ENCODE measurements around the gene NBPF20. TPM values are rescaled to one million over a fixed set of nuclear protein-coding genes. Genes with fewer than 3 reads are reported as not detected.
"Not testable (repeated sequence)": the region's sequence is repeated elsewhere in the genome, so short reads cannot be mapped to it uniquely, and the experiment has no call there.

Gene NBPF20, protein sequence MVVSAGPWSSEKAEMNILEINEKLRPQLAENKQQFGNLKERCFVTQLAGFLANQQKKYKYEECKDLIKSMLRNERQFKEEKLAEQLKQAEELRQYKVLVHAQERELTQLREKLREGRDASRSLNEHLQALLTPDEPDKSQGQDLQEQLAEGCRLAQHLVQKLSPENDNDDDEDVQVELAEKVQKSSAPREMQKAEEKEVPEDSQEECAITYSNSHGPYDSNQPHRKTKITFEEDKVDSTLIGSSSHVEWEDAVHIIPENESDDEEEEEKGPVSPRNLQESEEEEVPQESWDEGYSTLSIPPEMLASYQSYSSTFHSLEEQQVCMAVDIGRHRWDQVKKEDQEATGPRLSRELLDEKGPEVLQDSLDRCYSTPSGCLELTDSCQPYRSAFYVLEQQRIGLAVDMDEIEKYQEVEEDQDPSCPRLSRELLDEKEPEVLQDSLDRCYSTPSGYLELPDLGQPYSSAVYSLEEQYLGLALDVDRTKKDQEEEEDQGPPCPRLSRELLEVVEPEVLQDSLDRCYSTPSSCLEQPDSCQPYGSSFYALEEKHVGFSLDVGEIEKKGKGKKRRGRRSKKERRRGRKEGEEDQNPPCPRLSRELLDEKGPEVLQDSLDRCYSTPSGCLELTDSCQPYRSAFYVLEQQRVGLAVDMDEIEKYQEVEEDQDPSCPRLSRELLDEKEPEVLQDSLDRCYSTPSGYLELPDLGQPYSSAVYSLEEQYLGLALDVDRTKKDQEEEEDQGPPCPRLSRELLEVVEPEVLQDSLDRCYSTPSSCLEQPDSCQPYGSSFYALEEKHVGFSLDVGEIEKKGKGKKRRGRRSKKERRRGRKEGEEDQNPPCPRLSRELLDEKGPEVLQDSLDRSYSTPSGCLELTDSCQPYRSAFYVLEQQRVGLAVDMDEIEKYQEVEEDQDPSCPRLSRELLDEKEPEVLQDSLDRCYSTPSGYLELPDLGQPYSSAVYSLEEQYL (N-terminal part only)
- 5.5 and 7.1 TPM in 2 replicates for total RNA-seq

DNA sequence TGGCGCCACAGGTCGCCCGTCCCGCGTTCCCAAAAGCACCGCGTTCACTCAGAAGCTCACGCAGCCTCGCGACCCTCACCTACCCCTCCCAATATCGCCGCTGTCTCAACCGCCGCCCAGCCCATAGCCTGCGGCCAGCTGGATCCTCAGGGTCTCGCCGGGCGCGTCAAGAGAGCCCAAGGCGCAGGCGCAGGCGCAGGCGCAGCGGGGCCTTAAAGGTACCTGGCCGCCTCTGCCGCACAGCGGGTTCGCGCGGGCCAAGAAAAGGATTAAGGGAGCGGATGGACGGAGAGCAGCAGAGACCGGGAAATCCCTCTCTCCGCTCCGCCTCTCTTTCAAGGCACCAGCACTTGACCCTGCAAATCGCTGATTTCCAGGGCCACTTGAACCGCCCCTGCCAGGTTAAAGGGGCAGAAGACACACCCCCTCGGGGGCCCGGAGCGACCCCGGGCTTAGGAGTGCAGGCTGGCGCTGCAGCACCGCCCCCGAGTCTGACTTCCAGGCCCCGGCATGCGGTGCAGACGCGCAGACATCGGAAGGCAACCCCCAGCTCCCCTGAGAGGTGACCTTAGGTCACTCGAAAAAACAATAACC, at the start of gene NBPF20:
Gene NBPF20 (minus strand): TSS at position 168 of the 594 bp plus-strand sequence. CDS start 20,331 bp downstream, outside the sequence.
- H3K27me3 Mint-ChIP-seq: peaks cover 28% of the 10 kb centered on the region
- TF ChIP-seq, protein P1, sequence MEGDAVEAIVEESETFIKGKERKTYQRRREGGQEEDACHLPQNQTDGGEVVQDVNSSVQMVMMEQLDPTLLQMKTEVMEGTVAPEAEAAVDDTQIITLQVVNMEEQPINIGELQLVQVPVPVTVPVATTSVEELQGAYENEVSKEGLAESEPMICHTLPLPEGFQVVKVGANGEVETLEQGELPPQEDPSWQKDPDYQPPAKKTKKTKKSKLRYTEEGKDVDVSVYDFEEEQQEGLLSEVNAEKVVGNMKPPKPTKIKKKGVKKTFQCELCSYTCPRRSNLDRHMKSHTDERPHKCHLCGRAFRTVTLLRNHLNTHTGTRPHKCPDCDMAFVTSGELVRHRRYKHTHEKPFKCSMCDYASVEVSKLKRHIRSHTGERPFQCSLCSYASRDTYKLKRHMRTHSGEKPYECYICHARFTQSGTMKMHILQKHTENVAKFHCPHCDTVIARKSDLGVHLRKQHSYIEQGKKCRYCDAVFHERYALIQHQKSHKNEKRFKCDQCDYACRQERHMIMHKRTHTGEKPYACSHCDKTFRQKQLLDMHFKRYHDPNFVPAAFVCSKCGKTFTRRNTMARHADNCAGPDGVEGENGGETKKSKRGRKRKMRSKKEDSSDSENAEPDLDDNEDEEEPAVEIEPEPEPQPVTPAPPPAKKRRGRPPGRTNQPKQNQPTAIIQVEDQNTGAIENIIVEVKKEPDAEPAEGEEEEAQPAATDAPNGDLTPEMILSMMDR (IDR thresholded peaks at IDR 0.05): no peak
- DNase-seq (peak; percentile 83), ATAC-seq (ENCODE audit: low read depth) (peak; percentile 93)
- H3K4me1 Mint-ChIP-seq: peaks cover 7% of the 10 kb centered on the region
- CTCF ChIA-PET: no interaction called here
- peaks cover 12% of the 10 kb centered on the region for H3K36me3 Mint-ChIP-seq (ENCODE audit: low read depth)
- peak within 1 kb of the TSS; percentile 99 for H3K4me3 Mint-ChIP-seq
- peak within 1 kb of the TSS; percentile 87 for H3K27ac Mint-ChIP-seq
- peaks cover 15% of the 10 kb centered on the region for H3K9me3 Mint-ChIP-seq
- POLR2A ChIA-PET: interaction anchor here (0.6 to 1.1 kb wide), 2 partner anchors 40 kb away, joined by 3 to 4 read pairs; no protein-coding TSS in a partner anchor
- intact Hi-C loops (cut with micrococcal nuclease): no loop called here

DNA sequence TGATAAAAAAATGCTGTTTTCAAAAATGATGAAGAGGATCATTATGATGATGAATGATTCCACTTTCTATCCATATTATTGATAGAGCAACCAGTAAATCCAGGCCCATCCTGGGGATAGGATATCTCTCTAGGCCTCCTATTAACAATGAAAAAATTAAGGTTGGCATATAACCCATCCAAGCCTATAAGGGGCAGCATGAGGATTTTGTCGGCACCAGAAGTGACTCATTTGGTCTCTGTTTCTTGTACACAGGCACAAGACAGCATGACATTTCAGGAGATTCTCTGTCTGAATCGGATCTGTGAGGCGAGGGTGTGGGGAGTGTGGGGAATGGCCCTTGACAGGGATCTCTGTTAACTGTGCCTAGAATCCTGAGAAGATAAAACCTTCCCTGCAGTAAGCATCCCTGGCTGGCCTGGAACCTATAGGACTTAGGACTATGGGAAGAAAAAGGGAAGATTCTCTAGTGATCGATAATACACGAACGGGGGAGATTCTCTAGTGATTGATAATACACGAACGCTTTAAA, 49.5 kb upstream of the NBPF20 start:
- CTCF ChIA-PET; H3K27me3 Mint-ChIP-seq; intact Hi-C loops (cut with micrococcal nuclease); H3K4me1 Mint-ChIP-seq; H3K27ac Mint-ChIP-seq; POLR2A ChIA-PET; ATAC-seq (ENCODE audit: low read depth); DNase-seq; H3K4me3 Mint-ChIP-seq; H3K36me3 Mint-ChIP-seq (ENCODE audit: low read depth); H3K9me3 Mint-ChIP-seq: not testable (repeated sequence)

DNA sequence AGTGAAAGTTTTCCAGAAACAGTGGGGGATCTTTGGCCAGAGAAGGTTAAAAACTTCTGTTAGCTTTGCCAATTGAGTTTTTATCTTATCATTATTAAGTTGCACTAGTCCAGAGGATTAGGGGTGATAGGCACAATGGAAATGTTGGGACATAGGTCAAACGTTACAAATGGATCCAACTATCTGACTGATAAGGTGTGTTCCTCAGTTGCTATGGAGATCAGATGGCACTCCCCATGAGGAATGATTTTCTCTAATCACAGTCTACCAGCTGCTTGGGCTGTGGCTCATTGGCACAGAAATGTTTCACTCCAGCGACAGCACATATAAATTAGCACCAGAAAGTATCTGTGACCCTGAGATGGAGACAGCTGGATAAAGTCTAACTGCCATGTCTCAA, 47.3 kb upstream of the NBPF20 start:
- not testable (repeated sequence) for H3K4me1 Mint-ChIP-seq

DNA sequence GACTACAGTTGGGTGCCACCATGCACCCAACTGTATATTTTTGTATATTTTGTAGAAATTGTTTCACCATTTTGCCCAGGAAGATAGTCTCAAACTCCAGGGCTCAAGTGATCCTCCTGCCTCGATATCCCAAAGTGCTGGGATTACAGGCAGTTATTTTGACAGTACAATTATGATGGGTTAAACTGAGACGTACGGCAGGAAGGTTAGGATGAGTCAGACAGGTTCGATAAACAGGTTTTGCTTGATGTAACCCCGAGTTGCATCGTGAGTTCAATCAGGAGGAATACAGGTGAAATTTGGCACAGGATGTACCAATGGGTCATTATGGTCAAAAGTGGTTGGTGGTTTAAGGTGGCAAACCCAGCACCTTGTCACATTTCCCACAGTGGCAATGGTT, 46.0 kb upstream of the NBPF20 start:
- H3K9me3 Mint-ChIP-seq; H3K4me1 Mint-ChIP-seq; intact Hi-C loops (cut with micrococcal nuclease); ATAC-seq (ENCODE audit: low read depth); H3K27ac Mint-ChIP-seq; H3K36me3 Mint-ChIP-seq (ENCODE audit: low read depth); H3K27me3 Mint-ChIP-seq; CTCF ChIA-PET; POLR2A ChIA-PET; H3K4me3 Mint-ChIP-seq; DNase-seq: not testable (repeated sequence)

More for the DNA sequence above, 47.3 kb upstream of the NBPF20 start:
- H3K27me3 Mint-ChIP-seq; DNase-seq; POLR2A ChIA-PET; H3K36me3 Mint-ChIP-seq (ENCODE audit: low read depth); intact Hi-C loops (cut with micrococcal nuclease); ATAC-seq (ENCODE audit: low read depth); H3K4me3 Mint-ChIP-seq; CTCF ChIA-PET; H3K27ac Mint-ChIP-seq; H3K9me3 Mint-ChIP-seq: not testable (repeated sequence)

DNA sequence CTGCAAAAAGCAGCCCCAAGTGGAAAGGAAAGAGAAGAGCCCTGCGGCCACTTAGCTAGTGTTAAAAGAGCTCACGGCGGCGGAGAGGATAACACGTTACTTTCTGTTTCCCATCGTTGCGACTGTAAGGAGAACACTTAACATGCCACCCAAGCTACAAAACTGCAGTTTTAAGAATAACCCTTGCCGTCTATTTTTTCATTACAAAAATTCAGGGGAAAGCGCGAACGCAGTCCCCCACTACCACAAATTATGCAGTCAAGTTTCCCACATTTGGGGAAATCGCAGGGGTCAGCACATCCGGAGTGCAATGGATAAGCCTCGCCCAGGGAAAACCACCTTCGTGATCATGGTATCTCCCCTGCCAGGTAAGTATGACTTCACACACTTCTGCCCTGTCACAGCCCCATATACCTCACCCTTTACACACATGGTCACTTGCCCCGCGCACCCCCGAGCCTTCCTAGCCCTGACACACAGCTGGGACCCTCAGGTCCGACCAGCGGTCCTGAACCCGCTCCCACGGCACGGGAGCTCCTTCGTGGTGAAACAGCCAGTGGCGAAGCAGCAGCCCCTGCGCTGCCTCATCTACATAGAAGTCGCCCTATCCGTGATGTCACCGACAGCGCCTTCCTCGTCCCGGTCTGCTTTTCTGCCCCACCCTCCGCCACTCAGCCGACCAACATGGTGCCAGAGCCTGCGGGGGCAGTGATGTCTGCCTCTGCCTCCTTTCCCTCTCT, 40.2 kb upstream of the NBPF20 start:
- H3K9me3 Mint-ChIP-seq; H3K4me1 Mint-ChIP-seq; H3K36me3 Mint-ChIP-seq (ENCODE audit: low read depth); intact Hi-C loops (cut with micrococcal nuclease); H3K27me3 Mint-ChIP-seq; CTCF ChIA-PET: not testable (repeated sequence)
- POLR2A ChIA-PET: interaction anchor here (0.6 to 0.9 kb wide), 12 partner anchors 39 to 1619 kb away, joined by 3 to 33 read pairs (median 7); partner anchors contain the start of genes NBPF20 and PIAS3
- peak; percentile 83 for ATAC-seq (ENCODE audit: low read depth)
- DNase-seq: peak; percentile 71
- Mint-ChIP-seq H3K4me3 (peak overlapping the region; percentile 84), H3K27ac (peak overlapping the region; percentile 97)

DNA sequence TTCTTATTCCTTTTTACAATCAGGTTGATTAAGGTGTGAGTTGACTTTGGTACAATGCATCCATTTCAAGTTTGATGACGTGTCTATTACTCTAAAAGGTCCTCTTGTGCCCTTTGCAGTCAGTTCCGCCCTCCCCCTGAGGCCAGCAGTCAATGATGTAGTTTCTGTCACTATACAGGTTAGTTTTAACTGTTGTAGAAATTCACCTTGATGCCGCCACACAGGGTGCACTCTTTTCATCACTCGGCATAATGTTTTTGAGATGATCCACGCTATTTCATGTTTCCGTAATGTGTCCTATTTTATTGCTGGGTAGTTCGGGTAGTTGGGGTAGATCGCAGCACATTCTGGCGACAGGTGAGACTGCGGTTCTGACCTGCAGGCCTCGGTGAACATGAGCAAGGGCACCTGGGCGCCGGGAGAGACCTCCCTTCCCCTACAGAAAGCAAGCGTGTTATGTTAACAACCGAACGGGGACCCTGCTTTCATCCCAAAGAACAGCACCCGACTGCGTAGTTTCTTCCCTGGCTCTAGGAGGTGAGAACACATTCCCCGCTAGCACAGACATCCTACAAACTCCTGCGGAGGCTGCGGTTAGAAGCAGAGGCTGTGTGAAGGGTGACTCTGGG, 39.4 kb upstream of the NBPF20 start:
- H3K4me1 Mint-ChIP-seq; H3K9me3 Mint-ChIP-seq; CTCF ChIA-PET; intact Hi-C loops (cut with micrococcal nuclease); DNase-seq; H3K27me3 Mint-ChIP-seq; H3K36me3 Mint-ChIP-seq (ENCODE audit: low read depth); ATAC-seq (ENCODE audit: low read depth): not testable (repeated sequence)
- H3K27ac Mint-ChIP-seq: peak overlapping the region; percentile 97
- POLR2A ChIA-PET: interaction anchor here (0.6 to 0.9 kb wide), 11 partner anchors 39 to 1619 kb away, joined by 3 to 33 read pairs (median 7); partner anchors contain the start of genes NBPF20 and PIAS3
- H3K4me3 Mint-ChIP-seq: peak overlapping the region; percentile 84

DNA sequence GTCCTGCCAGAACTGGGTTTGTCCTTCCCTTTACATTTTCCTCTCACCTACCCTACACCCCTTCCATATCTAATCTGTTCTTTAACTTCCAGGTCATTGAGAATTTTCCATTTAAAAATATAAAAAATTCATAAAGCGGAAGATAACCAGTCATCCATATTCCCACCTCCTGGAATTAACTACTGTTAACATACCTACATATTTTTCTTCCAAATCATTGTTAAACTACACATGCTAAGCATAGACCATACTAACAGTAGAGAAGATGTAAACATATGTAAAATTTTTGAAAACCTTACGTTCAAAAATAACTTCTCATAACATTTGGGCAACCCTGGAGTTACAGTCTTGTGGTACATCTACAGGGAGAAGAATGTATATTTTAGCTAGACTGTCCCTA, 38.6 kb upstream of the NBPF20 start:
- H3K4me3 Mint-ChIP-seq, DNase-seq, H3K27ac Mint-ChIP-seq: not testable (repeated sequence)

DNA sequence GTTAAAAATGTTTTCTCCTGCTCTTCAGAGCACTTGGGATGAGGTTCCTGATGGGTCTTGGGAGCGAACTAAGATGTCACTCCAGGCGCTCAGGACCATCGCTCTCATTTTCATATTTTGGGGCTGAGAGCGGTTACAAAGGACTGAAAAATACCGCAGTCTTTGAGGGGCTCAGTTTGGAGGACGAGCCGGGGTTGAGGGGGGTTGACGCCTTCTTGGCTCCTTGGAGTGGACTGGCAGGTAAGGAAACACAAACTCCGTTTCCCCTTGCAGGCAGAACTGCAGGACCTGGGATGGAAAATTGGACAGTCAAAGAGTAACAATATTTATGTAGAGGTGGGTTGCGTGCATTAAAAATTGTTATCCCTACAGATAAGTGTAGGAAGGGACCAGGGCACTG, 35.3 kb upstream of the NBPF20 start:
- H3K4me1 Mint-ChIP-seq; CTCF ChIA-PET; intact Hi-C loops (cut with micrococcal nuclease); ATAC-seq (ENCODE audit: low read depth); H3K27ac Mint-ChIP-seq; POLR2A ChIA-PET; DNase-seq; H3K9me3 Mint-ChIP-seq; H3K4me3 Mint-ChIP-seq; H3K36me3 Mint-ChIP-seq (ENCODE audit: low read depth): not testable (repeated sequence)
- peaks cover 12% of the 10 kb centered on the region for H3K27me3 Mint-ChIP-seq

More for the DNA sequence above, 38.6 kb upstream of the NBPF20 start:
- H3K27me3 Mint-ChIP-seq; ATAC-seq (ENCODE audit: low read depth); H3K9me3 Mint-ChIP-seq; intact Hi-C loops (cut with micrococcal nuclease); CTCF ChIA-PET; H3K4me1 Mint-ChIP-seq; H3K36me3 Mint-ChIP-seq (ENCODE audit: low read depth); POLR2A ChIA-PET: not testable (repeated sequence)

DNA sequence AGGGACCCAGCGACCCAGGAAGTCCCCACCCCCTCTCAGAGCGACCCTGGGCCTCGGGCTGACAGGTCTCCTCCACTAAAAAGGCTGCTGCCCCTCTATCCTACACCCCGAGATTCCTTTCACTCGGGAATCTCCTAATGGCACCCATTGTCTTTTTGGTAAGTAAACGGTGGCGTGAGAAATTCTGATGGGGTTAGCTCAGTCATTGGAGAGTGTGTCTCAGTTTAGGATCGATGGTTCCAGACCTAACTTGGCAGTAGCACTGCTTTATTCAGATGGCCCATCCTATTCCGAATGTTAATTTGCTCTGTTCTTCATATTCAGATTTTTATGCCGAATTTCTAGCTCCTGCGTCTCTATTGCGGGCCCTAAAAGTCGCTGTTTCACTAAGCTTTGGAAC, 34.6 kb upstream of the NBPF20 start:
- ATAC-seq (ENCODE audit: low read depth); H3K36me3 Mint-ChIP-seq (ENCODE audit: low read depth); H3K9me3 Mint-ChIP-seq; POLR2A ChIA-PET; CTCF ChIA-PET; H3K27ac Mint-ChIP-seq; H3K4me1 Mint-ChIP-seq; DNase-seq; H3K4me3 Mint-ChIP-seq; intact Hi-C loops (cut with micrococcal nuclease): not testable (repeated sequence)
- H3K27me3 Mint-ChIP-seq: peaks cover 12% of the 10 kb centered on the region
